Caco-2 (cell line): ENCODE data around the gene DIS3L2. TPM values are rescaled to one million over a fixed set of nuclear protein-coding genes. Genes with fewer than 3 reads are reported as not detected.

ENCODE experiments used
- BruUV-seq: library from RNA; stranded (reverse); fragments of 400-500 nt; replicated peaks from 2 replicates; lab custom pipeline; 2021; lab: Mats Ljungman, UMichigan
- CTCF ChIA-PET: fragments of 300-600 bp; sonication (Branson Sonifier 250); formaldehyde crosslinking; loops from one replicate; lab custom pipeline; 2022; ENCODE audit warnings: antibody characterized with exemption; lab: Charles Lee
- POLR2A ChIA-PET: fragments of 300-600 bp; sonication (Branson Sonifier 250); formaldehyde crosslinking; loops from one replicate; lab custom pipeline; 2022; ENCODE audit warnings: antibody characterized with exemption; lab: Charles Lee
- DNase-seq, 2 experiments: peaks; one replicate each; pipeline versions ENCODE4 v3.0.0 to v3.0.0-alpha.2; 2020 to 2022
- H3K27me3 ChIP-seq: replicated peaks from 2 replicates; pipeline ENCODE4 v1.6.0; 2011; ENCODE audit warnings: low read length; ENCODE audit not compliant: control insufficient read depth, insufficient read depth
- H3K36me3 ChIP-seq: 2 replicates; pipeline ENCODE4 v1.5.1; 2011; ENCODE audit warnings: low read length; ENCODE audit not compliant: control insufficient read depth, insufficient read depth
- H3K4me1 ChIP-seq: fragments of 250-450 bp; sonication (Bioruptor Pico); 2 replicates; pipeline ENCODE4 v1.5.1; 2020; ENCODE audit warnings: mild to moderate bottlenecking
- H3K4me3 ChIP-seq: 2 replicates; pipeline ENCODE4 v1.5.1; 2011; ENCODE audit warnings: low read depth, mild to moderate bottlenecking, control low read depth, low read length
- H3K9me3 ChIP-seq: fragments of 250-450 bp; sonication (Bioruptor Pico); 2 replicates; pipeline ENCODE4 v1.5.1; 2020; ENCODE audit warnings: mild to moderate bottlenecking, moderate library complexity
- H3K27ac Mint-ChIP-seq: one replicate; pipeline ENCODE4 v1.8.0; 2022; ENCODE audit warnings: mixed read lengths; ENCODE audit not compliant: unreplicated experiment
- H3K27me3 Mint-ChIP-seq: one replicate; pipeline ENCODE4 v1.8.0; 2022; ENCODE audit warnings: mixed read lengths; ENCODE audit not compliant: insufficient read depth, unreplicated experiment
- H3K36me3 Mint-ChIP-seq: one replicate; pipeline ENCODE4 v1.8.0; 2022; ENCODE audit warnings: mild to moderate bottlenecking, mixed read lengths; ENCODE audit not compliant: insufficient read depth, unreplicated experiment
- H3K4me1 Mint-ChIP-seq: one replicate; pipeline ENCODE4 v1.8.0; 2022; ENCODE audit warnings: low read depth, mixed read lengths; ENCODE audit not compliant: unreplicated experiment
- H3K4me3 Mint-ChIP-seq: one replicate; pipeline ENCODE4 v1.8.0; 2022; ENCODE audit warnings: mild to moderate bottlenecking, moderate library complexity, mixed read lengths; ENCODE audit not compliant: unreplicated experiment
- H3K9me3 Mint-ChIP-seq: one replicate; pipeline ENCODE4 v1.8.0; 2022; ENCODE audit warnings: mixed read lengths; ENCODE audit not compliant: unreplicated experiment
- intact Hi-C: fragments of 100-400 bp; cut with micrococcal nuclease; formaldehyde crosslinking; loops from one replicate; pipeline ENCODE4 v1.10.0; 2022; ENCODE audit not compliant: unreplicated experiment
- total RNA-seq: library from RNA; stranded (reverse); gene quantifications from 2 replicates; pipeline ENCODE4 v1.2.3, GENCODE V29; 2022
- TF ChIP-seq, protein P1 (sequence below), 2 experiments: fragments of 200-600 bp in 1 of 2; IDR thresholded peaks; 1 replicate in 1 of 2; 2 replicates in 1 of 2; pipeline versions ENCODE4 v1.5.1 to v1.8.0; 2011 to 2022; ENCODE audit warnings: antibody characterized with exemption in 1 of 2, control low read depth in 1 of 2, inconsistent platforms in 1 of 2, low read depth in 1 of 2, low read length in 1 of 2, mild to moderate bottlenecking in 1 of 2, moderate library complexity in 1 of 2; ENCODE audit not compliant: insufficient read depth in 1 of 2, severe bottlenecking in 1 of 2, unreplicated experiment in 1 of 2

Gene DIS3L2
- total RNA-seq, 1 experiment from 2014 or later = 15.5 TPM

DNA sequence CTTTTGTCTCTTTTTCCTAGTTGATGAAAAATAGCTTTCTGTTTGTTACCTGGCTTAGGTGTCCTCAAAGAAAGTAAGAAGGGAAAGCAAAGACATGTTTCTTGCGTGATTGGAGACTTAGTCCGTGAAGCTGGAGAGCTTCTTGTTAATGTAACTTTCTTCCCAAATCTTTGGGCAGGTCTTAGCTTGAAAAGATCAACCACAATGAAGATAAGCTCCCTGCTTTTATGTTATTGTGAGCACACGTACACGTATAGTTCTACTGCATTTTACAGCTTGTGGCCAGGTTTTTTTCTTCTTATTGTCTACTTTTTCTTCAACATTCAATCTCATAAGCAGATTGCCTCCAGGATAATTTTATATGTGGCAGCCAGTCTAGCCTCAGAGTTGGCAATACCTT is 99.8 kb downstream of the DIS3L2 start:
- H3K27me3 Mint-ChIP-seq = no peaks in the 10 kb centered on the region
- no peak overlapping the region for H3K4me3 Mint-ChIP-seq
- POLR2A ChIA-PET = no interaction called here
- H3K36me3 ChIP-seq = no peaks in the 10 kb centered on the region
- H3K9me3 Mint-ChIP-seq = no peaks in the 10 kb centered on the region
- H3K27me3 ChIP-seq = no peaks in the 10 kb centered on the region
- BruUV-seq = no TSS peak
- H3K27ac Mint-ChIP-seq = no peak overlapping the region
- H3K4me3 ChIP-seq = no peak overlapping the region
- CTCF ChIA-PET = no interaction called here
- H3K9me3 ChIP-seq = no peaks in the 10 kb centered on the region
- H3K4me1 ChIP-seq = no peaks in the 10 kb centered on the region
- intact Hi-C loops = no loop called here
- no peaks in the 10 kb centered on the region for H3K36me3 Mint-ChIP-seq
- H3K4me1 Mint-ChIP-seq = no peaks in the 10 kb centered on the region
- no peak for DNase-seq
- TF ChIP-seq, protein P1, sequence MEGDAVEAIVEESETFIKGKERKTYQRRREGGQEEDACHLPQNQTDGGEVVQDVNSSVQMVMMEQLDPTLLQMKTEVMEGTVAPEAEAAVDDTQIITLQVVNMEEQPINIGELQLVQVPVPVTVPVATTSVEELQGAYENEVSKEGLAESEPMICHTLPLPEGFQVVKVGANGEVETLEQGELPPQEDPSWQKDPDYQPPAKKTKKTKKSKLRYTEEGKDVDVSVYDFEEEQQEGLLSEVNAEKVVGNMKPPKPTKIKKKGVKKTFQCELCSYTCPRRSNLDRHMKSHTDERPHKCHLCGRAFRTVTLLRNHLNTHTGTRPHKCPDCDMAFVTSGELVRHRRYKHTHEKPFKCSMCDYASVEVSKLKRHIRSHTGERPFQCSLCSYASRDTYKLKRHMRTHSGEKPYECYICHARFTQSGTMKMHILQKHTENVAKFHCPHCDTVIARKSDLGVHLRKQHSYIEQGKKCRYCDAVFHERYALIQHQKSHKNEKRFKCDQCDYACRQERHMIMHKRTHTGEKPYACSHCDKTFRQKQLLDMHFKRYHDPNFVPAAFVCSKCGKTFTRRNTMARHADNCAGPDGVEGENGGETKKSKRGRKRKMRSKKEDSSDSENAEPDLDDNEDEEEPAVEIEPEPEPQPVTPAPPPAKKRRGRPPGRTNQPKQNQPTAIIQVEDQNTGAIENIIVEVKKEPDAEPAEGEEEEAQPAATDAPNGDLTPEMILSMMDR (IDR thresholded peaks at IDR 0.05; ENCODE audit: insufficient read depth in 1 of 2, low read depth in 1 of 2, low read length in 1 of 2, severe bottlenecking in 1 of 2, unreplicated experiment in 1 of 2) = no peak

DNA sequence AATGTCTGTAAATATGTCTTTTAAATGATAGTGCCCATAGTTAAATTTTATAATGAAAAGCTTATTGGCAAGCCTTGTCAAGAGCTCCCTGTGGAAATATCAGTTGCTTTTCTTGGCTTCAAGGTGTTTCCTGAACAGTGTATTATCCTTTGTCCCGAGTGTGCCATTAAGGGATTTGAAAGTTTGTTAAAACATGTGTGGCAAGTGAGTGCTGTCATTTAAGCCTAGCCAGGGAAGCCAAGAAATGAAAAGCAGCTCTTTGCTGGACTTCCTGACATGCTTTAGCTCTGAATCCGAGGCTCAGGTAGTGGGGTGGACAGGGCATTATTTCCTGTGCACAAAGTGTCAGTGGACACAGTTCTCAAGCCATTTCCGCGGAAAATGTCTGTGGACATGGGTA is 111.5 kb downstream of the DIS3L2 start:
- Histone ChIP-seq H3K27me3 (no peaks in the 10 kb centered on the region), H3K4me3 (no peak overlapping the region), H3K4me1 (no peaks in the 10 kb centered on the region), H3K9me3 (no peaks in the 10 kb centered on the region), H3K36me3 (no peaks in the 10 kb centered on the region)
- intact Hi-C loops = no loop called here
- Mint-ChIP-seq H3K27ac (no peak overlapping the region), H3K9me3 (no peaks in the 10 kb centered on the region), H3K27me3 (no peaks in the 10 kb centered on the region), H3K4me1 (peaks cover 4% of the 10 kb centered on the region), H3K36me3 (no peaks in the 10 kb centered on the region), H3K4me3 (no peak overlapping the region)
- no TSS peak for BruUV-seq
- DNase-seq = no peak
- TF ChIP-seq, protein P1 (IDR thresholded peaks at IDR 0.05; ENCODE audit: insufficient read depth in 1 of 2, low read depth in 1 of 2, low read length in 1 of 2, severe bottlenecking in 1 of 2, unreplicated experiment in 1 of 2) = no peak
- ChIA-PET CTCF (no interaction called here), POLR2A (no interaction called here)

DNA sequence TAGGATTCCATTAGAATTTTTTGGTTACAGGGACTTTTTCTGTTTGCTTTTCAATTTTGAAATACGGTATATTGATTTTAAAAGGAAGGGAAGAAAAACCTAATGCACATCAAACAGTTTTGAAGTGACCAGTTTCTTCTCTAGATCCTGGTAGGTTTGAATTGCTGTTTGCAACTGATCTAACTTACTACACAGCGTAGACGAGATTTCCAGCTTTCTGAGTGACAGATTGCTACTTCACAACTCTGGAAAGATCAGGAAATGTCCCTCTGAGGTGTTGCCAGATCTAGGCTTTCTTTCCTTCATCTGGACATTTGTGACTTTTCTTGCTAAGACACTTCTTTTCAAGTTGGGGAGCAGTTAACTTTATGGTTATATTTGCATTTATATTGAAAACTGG is 112.2 kb downstream of the DIS3L2 start:
- no peaks in the 10 kb centered on the region for H3K9me3 Mint-ChIP-seq
- H3K4me1 Mint-ChIP-seq = peaks cover 4% of the 10 kb centered on the region
- POLR2A ChIA-PET = no interaction called here
- no peaks in the 10 kb centered on the region for H3K27me3 Mint-ChIP-seq
- no peaks in the 10 kb centered on the region for H3K36me3 ChIP-seq
- DNase-seq = no peak
- no peaks in the 10 kb centered on the region for H3K27me3 ChIP-seq
- BruUV-seq = no TSS peak
- intact Hi-C loops = no loop called here
- no peaks in the 10 kb centered on the region for H3K9me3 ChIP-seq
- no peaks in the 10 kb centered on the region for H3K36me3 Mint-ChIP-seq
- CTCF ChIA-PET = no interaction called here
- H3K4me1 ChIP-seq = no peaks in the 10 kb centered on the region
- H3K4me3 Mint-ChIP-seq = no peak overlapping the region
- TF ChIP-seq, protein P1 (IDR thresholded peaks at IDR 0.05; ENCODE audit: insufficient read depth in 1 of 2, low read depth in 1 of 2, low read length in 1 of 2, severe bottlenecking in 1 of 2, unreplicated experiment in 1 of 2) = no peak
- no peak overlapping the region for H3K27ac Mint-ChIP-seq
- H3K4me3 ChIP-seq = no peak overlapping the region
